DND-41 (cell line): ENCODE data around the gene RBM44.

Experiments used
- ATAC-seq: fragments of 200-7000 bp; cut with Tn5 transposase; 3 replicates; pipeline ENCODE4 v1.9.1; 2021; ENCODE audit warnings: low read depth; ENCODE audit not compliant: insufficient read depth
- DNase-seq: peaks from one replicate; pipeline ENCODE4 v3.0.0-alpha.2; 2020
- H2AFZ ChIP-seq: 2 replicates; pipeline ENCODE4 v1.6.0; 2012; ENCODE audit warnings: low read depth, low read length
- H3K27ac ChIP-seq: 2 replicates; pipeline ENCODE4 v1.5.1; 2012; ENCODE audit warnings: low read length, inconsistent platforms
- H3K27me3 ChIP-seq: fragments of 200-600 bp; sonication (generic); 2 replicates; pipeline ENCODE4 v1.6.0; 2012; ENCODE audit warnings: low read length, mild to moderate bottlenecking, inconsistent platforms; ENCODE audit not compliant: insufficient read depth, poor library complexity
- H3K36me3 ChIP-seq: 2 replicates; pipeline ENCODE4 v1.5.1; 2012; ENCODE audit warnings: low read length, inconsistent platforms; ENCODE audit not compliant: insufficient read depth
- H3K4me1 ChIP-seq: 2 replicates; pipeline ENCODE4 v1.5.1; 2012; ENCODE audit warnings: mild to moderate bottlenecking, low read length; ENCODE audit not compliant: insufficient read depth
- H3K4me2 ChIP-seq: 2 replicates; pipeline ENCODE4 v1.6.0; 2012; ENCODE audit warnings: mild to moderate bottlenecking, moderate library complexity, low read length, inconsistent platforms; ENCODE audit not compliant: insufficient read depth
- H3K4me3 ChIP-seq, 2 experiments: fragments of 200-600 bp in 1 of 2; shearing (Covaris generic) in 1 of 2; 2 replicates each; pipeline ENCODE4 v1.5.1; 2012 to 2016; ENCODE audit warnings: inconsistent platforms in 2 of 2, low read length in 2 of 2, mild to moderate bottlenecking in 2 of 2, low read depth in 1 of 2, moderate library complexity in 1 of 2
- H3K79me2 ChIP-seq: 2 replicates; pipeline ENCODE4 v1.6.0; 2012; ENCODE audit warnings: low read length, inconsistent platforms; ENCODE audit not compliant: insufficient read depth
- H3K9ac ChIP-seq: 2 replicates; pipeline ENCODE4 v1.6.0; 2012; ENCODE audit warnings: low read depth, mild to moderate bottlenecking, inconsistent platforms, low read length, moderate library complexity
- H3K9me3 ChIP-seq: 2 replicates; pipeline ENCODE4 v1.5.1; 2012; ENCODE audit warnings: low read length, moderate library complexity, mild to moderate bottlenecking, inconsistent platforms; ENCODE audit not compliant: insufficient read depth, severe bottlenecking
- H4K20me1 ChIP-seq: 2 replicates; pipeline ENCODE4 v1.6.0; 2012; ENCODE audit warnings: low read length; ENCODE audit not compliant: insufficient read depth
- EZH2 ChIP-seq: IDR thresholded peaks from 3 replicates; pipeline ENCODE4 v1.6.1; 2012; ENCODE audit warnings: borderline replicate concordance, low read depth, mild to moderate bottlenecking, moderate library complexity, low read length, inconsistent platforms; ENCODE audit not compliant: severe bottlenecking
- TF ChIP-seq, protein P1 (sequence below): IDR thresholded peaks from 2 replicates; pipeline ENCODE4 v1.5.1; 2012; ENCODE audit warnings: borderline replicate concordance, low read length, moderate library complexity, mild to moderate bottlenecking; ENCODE audit not compliant: poor library complexity, severe bottlenecking; ENCODE audit errors: extremely low read depth

RBM44 gene

DNA sequence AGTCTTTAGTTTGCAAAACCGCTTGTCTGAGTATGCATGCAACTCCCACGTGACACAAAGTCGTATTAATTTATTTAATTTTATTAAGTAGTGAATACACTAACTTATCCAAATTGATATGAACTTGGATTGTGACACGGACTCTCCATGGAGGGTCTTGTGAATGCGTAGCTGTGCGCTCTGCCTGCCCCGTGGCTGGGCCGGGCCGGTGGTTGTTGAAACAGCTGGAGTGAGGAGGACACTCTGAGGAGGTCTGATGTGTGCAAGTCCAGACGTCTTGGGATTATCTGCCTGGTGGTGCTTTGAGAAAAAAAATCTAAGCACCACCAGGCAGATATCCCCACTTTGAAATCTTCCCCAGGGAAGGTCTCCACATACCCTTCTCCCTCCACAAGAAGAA, 41.0 kb upstream of the RBM44 start:
- H3K4me2 ChIP-seq = no peak overlapping the region
- H2AFZ ChIP-seq = no peak overlapping the region
- 0 out of 2 replicates have a peak, but pooled peaks cover 1% of the 10 kb centered on the region for H4K20me1 ChIP-seq
- TF ChIP-seq, protein P1, sequence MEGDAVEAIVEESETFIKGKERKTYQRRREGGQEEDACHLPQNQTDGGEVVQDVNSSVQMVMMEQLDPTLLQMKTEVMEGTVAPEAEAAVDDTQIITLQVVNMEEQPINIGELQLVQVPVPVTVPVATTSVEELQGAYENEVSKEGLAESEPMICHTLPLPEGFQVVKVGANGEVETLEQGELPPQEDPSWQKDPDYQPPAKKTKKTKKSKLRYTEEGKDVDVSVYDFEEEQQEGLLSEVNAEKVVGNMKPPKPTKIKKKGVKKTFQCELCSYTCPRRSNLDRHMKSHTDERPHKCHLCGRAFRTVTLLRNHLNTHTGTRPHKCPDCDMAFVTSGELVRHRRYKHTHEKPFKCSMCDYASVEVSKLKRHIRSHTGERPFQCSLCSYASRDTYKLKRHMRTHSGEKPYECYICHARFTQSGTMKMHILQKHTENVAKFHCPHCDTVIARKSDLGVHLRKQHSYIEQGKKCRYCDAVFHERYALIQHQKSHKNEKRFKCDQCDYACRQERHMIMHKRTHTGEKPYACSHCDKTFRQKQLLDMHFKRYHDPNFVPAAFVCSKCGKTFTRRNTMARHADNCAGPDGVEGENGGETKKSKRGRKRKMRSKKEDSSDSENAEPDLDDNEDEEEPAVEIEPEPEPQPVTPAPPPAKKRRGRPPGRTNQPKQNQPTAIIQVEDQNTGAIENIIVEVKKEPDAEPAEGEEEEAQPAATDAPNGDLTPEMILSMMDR = no peak
- TF ChIP-seq EZH2 = no peak
- H3K79me2 ChIP-seq = no peaks in the 10 kb centered on the region
- no peak overlapping the region for H3K4me3 ChIP-seq
- no peak overlapping the region for H3K27ac ChIP-seq
- H3K4me1 ChIP-seq = no peaks in the 10 kb centered on the region
- no peaks in the 10 kb centered on the region for H3K9me3 ChIP-seq
- peaks cover 83% of the 10 kb centered on the region for H3K36me3 ChIP-seq
- H3K9ac ChIP-seq = no peak overlapping the region
- ATAC-seq (no peak), DNase-seq (no peak)
- H3K27me3 ChIP-seq = no peaks in the 10 kb centered on the region

DNA sequence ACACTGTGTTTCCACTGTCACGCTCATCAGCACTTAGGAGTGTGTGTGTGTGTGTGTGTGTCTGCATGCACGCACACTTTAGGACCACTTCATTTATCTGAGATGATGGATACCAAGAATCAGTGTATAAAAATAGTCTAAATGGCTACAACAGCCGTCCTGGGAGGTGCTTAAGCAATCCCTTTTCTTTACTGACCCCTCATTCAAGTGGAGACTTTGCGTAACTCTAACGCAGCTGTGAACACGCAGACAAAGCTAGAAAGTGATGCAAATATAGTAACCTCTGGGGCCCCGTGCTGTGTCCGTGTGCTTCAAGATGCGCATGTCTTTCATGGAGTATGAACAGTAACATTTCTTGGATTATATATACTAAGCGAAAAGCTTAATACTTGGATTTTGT, 40.4 kb upstream of the RBM44 start:
- no peak overlapping the region for H2AFZ ChIP-seq
- H3K9ac ChIP-seq = no peak overlapping the region
- no peak overlapping the region for H3K4me2 ChIP-seq
- peaks cover 83% of the 10 kb centered on the region for H3K36me3 ChIP-seq
- ATAC-seq = no peak
- no peaks in the 10 kb centered on the region for H3K27me3 ChIP-seq
- no peak overlapping the region for H3K27ac ChIP-seq
- TF ChIP-seq, protein P1 = no peak
- no peak for TF ChIP-seq EZH2
- no peaks in the 10 kb centered on the region for H3K79me2 ChIP-seq
- no peaks in the 10 kb centered on the region for H4K20me1 ChIP-seq
- H3K4me3 ChIP-seq = no peak overlapping the region
- DNase-seq = no peak
- H3K4me1 ChIP-seq = no peaks in the 10 kb centered on the region
- H3K9me3 ChIP-seq = no peaks in the 10 kb centered on the region

DNA sequence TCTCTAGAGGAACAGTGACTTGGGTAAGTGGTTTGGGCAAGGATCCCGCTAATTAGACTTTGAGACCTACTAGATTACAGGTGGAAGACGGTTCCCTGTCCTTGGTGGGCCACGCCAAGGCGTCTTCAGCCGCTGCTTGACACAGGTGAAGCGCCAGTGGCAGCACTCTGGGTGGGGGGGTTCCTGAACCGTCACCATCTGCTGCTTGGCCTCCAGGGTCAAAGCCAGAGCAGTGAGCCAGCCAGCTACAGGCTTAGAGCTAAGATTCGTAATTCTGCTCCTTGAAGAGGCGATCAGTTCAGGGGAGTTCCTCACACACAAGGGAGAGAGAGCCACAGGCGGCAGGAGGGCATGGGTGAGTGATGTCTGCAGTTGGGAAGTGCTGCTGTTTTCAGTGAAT, 39.4 kb upstream of the RBM44 start:
- no peaks in the 10 kb centered on the region for H3K4me1 ChIP-seq
- DNase-seq = no peak
- no peak overlapping the region for H3K4me3 ChIP-seq
- no peaks in the 10 kb centered on the region for H3K79me2 ChIP-seq
- H2AFZ ChIP-seq = no peak overlapping the region
- ATAC-seq = no peak
- H3K9me3 ChIP-seq = no peaks in the 10 kb centered on the region
- H3K27ac ChIP-seq = no peak overlapping the region
- peaks cover 79% of the 10 kb centered on the region for H3K36me3 ChIP-seq
- H3K4me2 ChIP-seq = no peak overlapping the region
- no peak for TF ChIP-seq EZH2
- TF ChIP-seq, protein P1 = no peak
- no peak overlapping the region for H3K9ac ChIP-seq
- no peaks in the 10 kb centered on the region for H4K20me1 ChIP-seq
- no peaks in the 10 kb centered on the region for H3K27me3 ChIP-seq
